SKM-1 treated with dmso at 0.1 percent for 144 hours (cell line): Measurements from ENCODE around the gene FXYD1.

ENCODE experiments used
- DNase-seq: peaks from one replicate; lab custom pipeline; 2025; ENCODE audit not compliant: unreplicated experiment; lab: John Stamatoyannopoulos, UW

The FXYD1 gene

GRCh38 chr19:35106898-35107541 is 31.6 kb upstream of the FXYD1 start:
- no peak for DNase-seq

GRCh38 chr19:35107545-35107944 is 31.1 kb upstream of the FXYD1 start:
- DNase-seq: no peak

- DNase-seq: no peak
Measured at GRCh38 chr19:35108730-35109129, 29.9 kb upstream of the FXYD1 start.

- DNase-seq: no peak
Measured at GRCh38 chr19:35109395-35110112, 29.1 kb upstream of the FXYD1 start.

- DNase-seq: no peak
Measured at GRCh38 chr19:35110974-35111373, 27.6 kb upstream of the FXYD1 start.

- DNase-seq: no peak
Measured at GRCh38 chr19:35112995-35113688, 25.5 kb upstream of the FXYD1 start.

- DNase-seq: peak; percentile 14
Measured at GRCh38 chr19:35114353-35115176, 24.1 kb upstream of the FXYD1 start.

GRCh38 chr19:35115177-35115951 is 23.3 kb upstream of the FXYD1 start, which contains the start of gene FXYD3:
FXYD3 (plus strand) TSS chr19:35115823; CDS start chr19:35119377, 3,554 bp downstream.
- DNase-seq: no peak

GRCh38 chr19:35116072-35116801 is 22.4 kb upstream of the FXYD1 start:
- DNase-seq: no peak

GRCh38 chr19:35117116-35117515 is 21.5 kb upstream of the FXYD1 start:
- no peak for DNase-seq

GRCh38 chr19:35117799-35118198 is 20.8 kb upstream of the FXYD1 start:
- no peak for DNase-seq

GRCh38 chr19:35118268-35119020 is 20.2 kb upstream of the FXYD1 start:
- no peak for DNase-seq

- no peak for DNase-seq
Measured at GRCh38 chr19:35119091-35119490, 19.5 kb upstream of the FXYD1 start.

- no peak for DNase-seq
Measured at GRCh38 chr19:35119578-35120155, 19.0 kb upstream of the FXYD1 start.

- DNase-seq: no peak
Measured at GRCh38 chr19:35120492-35120891, 18.1 kb upstream of the FXYD1 start.

GRCh38 chr19:35120898-35121297 is 17.7 kb upstream of the FXYD1 start:
- DNase-seq: no peak

- DNase-seq: no peak
Measured at GRCh38 chr19:35122687-35123551, 15.7 kb upstream of the FXYD1 start.

GRCh38 chr19:35123573-35123972 is 15.1 kb upstream of the FXYD1 start:
- DNase-seq: no peak
